K562 (cell line): ENCODE results near the gene PTPRU. TPM values are rescaled to one million over a fixed set of nuclear protein-coding genes. Genes with fewer than 3 reads are reported as not detected.

ENCODE experiments used
- CXXC5 ChIP-seq: fragments of 250-450 bp; sonication (Bioruptor Pico); IDR thresholded peaks from 2 replicates; pipeline ENCODE4 v1.8.0; 2022; ENCODE audit warnings: inconsistent platforms, mild to moderate bottlenecking, moderate library complexity
- GTF2A2 ChIP-seq: IDR thresholded peaks from 2 replicates; pipeline ENCODE4 v1.6.1; 2016; ENCODE audit warnings: mild to moderate bottlenecking, missing genetic modification characterization, missing compliant biosample characterization
- KDM1A ChIP-seq, 2 experiments: fragments of 450-650 bp; IDR thresholded peaks; 2 replicates each; pipeline ENCODE4 v1.6.1; 2016; ENCODE audit warnings: mild to moderate bottlenecking in 2 of 2
- MAZ ChIP-seq, 2 experiments: fragments of 450-650 bp in 1 of 2; sonication (generic) in 1 of 2; formaldehyde crosslinking; IDR thresholded peaks in 1 of 2; conservative IDR thresholded peaks in 1 of 2; 2 replicates each; pipeline versions ENCODE4 v1.4.0 to v1.5.0; 2020; ENCODE audit warnings: mild to moderate bottlenecking in 1 of 2, missing genetic modification reagents in 1 of 2
- PTBP1 ChIP-seq: fragments of 200-400 bp; formaldehyde crosslinking; IDR thresholded peaks from 2 replicates; pipeline ENCODE4 v1.6.1; 2017; ENCODE audit warnings: low read depth, low read length
- RBM17 ChIP-seq: fragments of 200-400 bp; formaldehyde crosslinking; IDR thresholded peaks from 2 replicates; pipeline ENCODE4 v1.6.1; 2017; ENCODE audit warnings: low read depth, mild to moderate bottlenecking, low read length, borderline replicate concordance
- TBP ChIP-seq: optimal IDR thresholded peaks from 2 replicates; pipeline ENCODE3; 2011; ENCODE audit warnings: low read depth, low read length, improper control_type of control experiment
- TFAM ChIP-seq: fragments of 250-450 bp; sonication (Bioruptor Pico); conservative IDR thresholded peaks from 2 replicates; pipeline ENCODE4 v1.5.0; 2021; ENCODE audit warnings: mild to moderate bottlenecking, moderate library complexity
- TOE1 ChIP-seq, 2 experiments: fragments of 450-650 bp in 1 of 2; sonication (generic) in 1 of 2; formaldehyde crosslinking in 1 of 2; IDR thresholded peaks; 2 replicates each; pipeline versions ENCODE4 v1.7.1 to v1.8.0; 2016 to 2022; ENCODE audit warnings: borderline replicate concordance in 2 of 2, mild to moderate bottlenecking in 2 of 2, antibody characterized with exemption in 1 of 2, inconsistent platforms in 1 of 2, low read depth in 1 of 2, missing genetic modification reagents in 1 of 2, moderate library complexity in 1 of 2
- ZC3H8 ChIP-seq: fragments of 450-650 bp; IDR thresholded peaks from 2 replicates; pipeline ENCODE4 v1.6.1; 2017
- ZFX ChIP-seq: sonication (generic); formaldehyde crosslinking; IDR thresholded peaks from 2 replicates; pipeline ENCODE4 v1.8.0; 2022; ENCODE audit warnings: mild to moderate bottlenecking, missing genetic modification reagents, moderate library complexity
- ZNF140 ChIP-seq: fragments of 250-450 bp; sonication (Bioruptor Pico); IDR thresholded peaks from 2 replicates; pipeline ENCODE4 v1.8.0; 2021; ENCODE audit warnings: moderate library complexity, mild to moderate bottlenecking, inconsistent platforms
- ZNF316 ChIP-seq: fragments of 450-650 bp; IDR thresholded peaks from 2 replicates; pipeline ENCODE4 v1.6.1; 2016
- polyA plus RNA-seq, 8 experiments: library from polyadenylated mRNA; depleted of rRNA in 4 of 8; stranded (reverse) in 5 of 8; unstranded in 3 of 8; fragments of >200 nt; fragmentation: Nextera tagmentation in 2 of 8; fragmentation: Illumina TruSeq in 1 of 8; extraction: Ambion mirVana in 2 of 8; extraction: Trizol in 1 of 8; gene quantifications; 2 replicates each; pipeline versions ENCODE4 v1.2.1 to v1.2.3, GENCODE V29; 2011 to 2014; ENCODE audit warnings: inconsistent platforms in 1 of 8, missing spikeins in 1 of 8
- total RNA-seq, 7 experiments: library from RNA; depleted of rRNA in 6 of 7; stranded (reverse); fragments of >200 nt in 6 of 7; fragmentation: Illumina TruSeq in 2 of 7; extraction: Trizol in 2 of 7; gene quantifications; 2 replicates each; pipeline versions ENCODE4 v1.2.1 to v1.2.3, GENCODE V29; 2011 to 2021; ENCODE audit warnings: low replicate concordance in 1 of 7
- TF ChIP-seq, protein P1 (sequence below): sonication (generic); formaldehyde crosslinking; IDR thresholded peaks from 2 replicates; pipeline ENCODE4 v1.8.1; 2023; ENCODE audit warnings: missing genetic modification reagents, mild to moderate bottlenecking, borderline replicate concordance
- TF ChIP-seq, protein P2 (sequence below): fragments of 250-450 bp; sonication (Bioruptor Pico); IDR thresholded peaks from 2 replicates; pipeline ENCODE4 v1.9.0; 2021; ENCODE audit warnings: mild to moderate bottlenecking, inconsistent platforms
- TF ChIP-seq, protein P3 (sequence below): fragments of 450-650 bp; IDR thresholded peaks from 2 replicates; pipeline ENCODE4 v1.6.1; 2016
- TF ChIP-seq, protein P4 (sequence below): IDR thresholded peaks from 3 replicates; pipeline ENCODE4 v1.6.1; 2011; ENCODE audit warnings: borderline replicate concordance, mild to moderate bottlenecking; ENCODE audit not compliant: insufficient read length, insufficient read depth

PTPRU gene
- total and polyA plus RNA-seq, 9 of the 15 experiments (the other 6 are each of a cell fraction or from before 2014, with no cell fraction given) = 0.01 to 2.9 (median 1.0) TPM

GRCh38 chr1:29230553-29231378 lies 5.6 kb upstream of the PTPRU start, which contains the start of gene MECR (continued):
- TF ChIP-seq, protein P1, sequence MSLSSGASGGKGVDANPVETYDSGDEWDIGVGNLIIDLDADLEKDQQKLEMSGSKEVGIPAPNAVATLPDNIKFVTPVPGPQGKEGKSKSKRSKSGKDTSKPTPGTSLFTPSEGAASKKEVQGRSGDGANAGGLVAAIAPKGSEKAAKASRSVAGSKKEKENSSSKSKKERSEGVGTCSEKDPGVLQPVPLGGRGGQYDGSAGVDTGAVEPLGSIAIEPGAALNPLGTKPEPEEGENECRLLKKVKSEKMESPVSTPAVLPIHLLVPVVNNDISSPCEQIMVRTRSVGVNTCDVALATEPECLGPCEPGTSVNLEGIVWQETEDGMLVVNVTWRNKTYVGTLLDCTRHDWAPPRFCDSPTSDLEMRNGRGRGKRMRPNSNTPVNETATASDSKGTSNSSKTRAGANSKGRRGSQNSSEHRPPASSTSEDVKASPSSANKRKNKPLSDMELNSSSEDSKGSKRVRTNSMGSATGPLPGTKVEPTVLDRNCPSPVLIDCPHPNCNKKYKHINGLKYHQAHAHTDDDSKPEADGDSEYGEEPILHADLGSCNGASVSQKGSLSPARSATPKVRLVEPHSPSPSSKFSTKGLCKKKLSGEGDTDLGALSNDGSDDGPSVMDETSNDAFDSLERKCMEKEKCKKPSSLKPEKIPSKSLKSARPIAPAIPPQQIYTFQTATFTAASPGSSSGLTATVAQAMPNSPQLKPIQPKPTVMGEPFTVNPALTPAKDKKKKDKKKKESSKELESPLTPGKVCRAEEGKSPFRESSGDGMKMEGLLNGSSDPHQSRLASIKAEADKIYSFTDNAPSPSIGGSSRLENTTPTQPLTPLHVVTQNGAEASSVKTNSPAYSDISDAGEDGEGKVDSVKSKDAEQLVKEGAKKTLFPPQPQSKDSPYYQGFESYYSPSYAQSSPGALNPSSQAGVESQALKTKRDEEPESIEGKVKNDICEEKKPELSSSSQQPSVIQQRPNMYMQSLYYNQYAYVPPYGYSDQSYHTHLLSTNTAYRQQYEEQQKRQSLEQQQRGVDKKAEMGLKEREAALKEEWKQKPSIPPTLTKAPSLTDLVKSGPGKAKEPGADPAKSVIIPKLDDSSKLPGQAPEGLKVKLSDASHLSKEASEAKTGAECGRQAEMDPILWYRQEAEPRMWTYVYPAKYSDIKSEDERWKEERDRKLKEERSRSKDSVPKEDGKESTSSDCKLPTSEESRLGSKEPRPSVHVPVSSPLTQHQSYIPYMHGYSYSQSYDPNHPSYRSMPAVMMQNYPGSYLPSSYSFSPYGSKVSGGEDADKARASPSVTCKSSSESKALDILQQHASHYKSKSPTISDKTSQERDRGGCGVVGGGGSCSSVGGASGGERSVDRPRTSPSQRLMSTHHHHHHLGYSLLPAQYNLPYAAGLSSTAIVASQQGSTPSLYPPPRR (CRISPR knock-in tag) = no peak
- TF ChIP-seq CXXC5 (CRISPR knock-in tag) (peak; percentile 89), ZNF316 (no peak), PTBP1 (no peak), TFAM (CRISPR knock-in tag) (no peak), MAZ (CRISPR knock-in tag; conservative IDR thresholded peaks at IDR 0.05 in 1 of 2, IDR thresholded peaks at IDR 0.05 in 1 of 2) (peak; percentile 86 to 98), ZC3H8 (no peak), TBP (peak; percentile 80), ZNF140 (no peak), GTF2A2 (tag) (no peak), TOE1 (IDR thresholded peaks at IDR 0.05; ENCODE audit: borderline replicate concordance) (peak; percentile 54; the same call in 1 of the 2 replicates), TOE1 (CRISPR knock-in tag; IDR thresholded peaks at IDR 0.05; ENCODE audit: borderline replicate concordance, low read depth) (no peak), KDM1A (IDR thresholded peaks at IDR 0.05) (peak in 1 of 2 experiments; percentile 51; a peak in 2 of 4 replicates), RBM17 (no peak), ZFX (peak; percentile 93)
- TF ChIP-seq, protein P2, sequence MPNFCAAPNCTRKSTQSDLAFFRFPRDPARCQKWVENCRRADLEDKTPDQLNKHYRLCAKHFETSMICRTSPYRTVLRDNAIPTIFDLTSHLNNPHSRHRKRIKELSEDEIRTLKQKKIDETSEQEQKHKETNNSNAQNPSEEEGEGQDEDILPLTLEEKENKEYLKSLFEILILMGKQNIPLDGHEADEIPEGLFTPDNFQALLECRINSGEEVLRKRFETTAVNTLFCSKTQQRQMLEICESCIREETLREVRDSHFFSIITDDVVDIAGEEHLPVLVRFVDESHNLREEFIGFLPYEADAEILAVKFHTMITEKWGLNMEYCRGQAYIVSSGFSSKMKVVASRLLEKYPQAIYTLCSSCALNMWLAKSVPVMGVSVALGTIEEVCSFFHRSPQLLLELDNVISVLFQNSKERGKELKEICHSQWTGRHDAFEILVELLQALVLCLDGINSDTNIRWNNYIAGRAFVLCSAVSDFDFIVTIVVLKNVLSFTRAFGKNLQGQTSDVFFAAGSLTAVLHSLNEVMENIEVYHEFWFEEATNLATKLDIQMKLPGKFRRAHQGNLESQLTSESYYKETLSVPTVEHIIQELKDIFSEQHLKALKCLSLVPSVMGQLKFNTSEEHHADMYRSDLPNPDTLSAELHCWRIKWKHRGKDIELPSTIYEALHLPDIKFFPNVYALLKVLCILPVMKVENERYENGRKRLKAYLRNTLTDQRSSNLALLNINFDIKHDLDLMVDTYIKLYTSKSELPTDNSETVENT (CRISPR knock-in tag) = 0 out of 2 replicates have a peak, but pooled peaks have one; percentile 46
- TF ChIP-seq, protein P3, sequence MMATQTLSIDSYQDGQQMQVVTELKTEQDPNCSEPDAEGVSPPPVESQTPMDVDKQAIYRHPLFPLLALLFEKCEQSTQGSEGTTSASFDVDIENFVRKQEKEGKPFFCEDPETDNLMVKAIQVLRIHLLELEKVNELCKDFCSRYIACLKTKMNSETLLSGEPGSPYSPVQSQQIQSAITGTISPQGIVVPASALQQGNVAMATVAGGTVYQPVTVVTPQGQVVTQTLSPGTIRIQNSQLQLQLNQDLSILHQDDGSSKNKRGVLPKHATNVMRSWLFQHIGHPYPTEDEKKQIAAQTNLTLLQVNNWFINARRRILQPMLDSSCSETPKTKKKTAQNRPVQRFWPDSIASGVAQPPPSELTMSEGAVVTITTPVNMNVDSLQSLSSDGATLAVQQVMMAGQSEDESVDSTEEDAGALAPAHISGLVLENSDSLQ = peak; percentile 47
- TF ChIP-seq, protein P4, sequence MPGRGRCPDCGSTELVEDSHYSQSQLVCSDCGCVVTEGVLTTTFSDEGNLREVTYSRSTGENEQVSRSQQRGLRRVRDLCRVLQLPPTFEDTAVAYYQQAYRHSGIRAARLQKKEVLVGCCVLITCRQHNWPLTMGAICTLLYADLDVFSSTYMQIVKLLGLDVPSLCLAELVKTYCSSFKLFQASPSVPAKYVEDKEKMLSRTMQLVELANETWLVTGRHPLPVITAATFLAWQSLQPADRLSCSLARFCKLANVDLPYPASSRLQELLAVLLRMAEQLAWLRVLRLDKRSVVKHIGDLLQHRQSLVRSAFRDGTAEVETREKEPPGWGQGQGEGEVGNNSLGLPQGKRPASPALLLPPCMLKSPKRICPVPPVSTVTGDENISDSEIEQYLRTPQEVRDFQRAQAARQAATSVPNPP = no peak
